ENCODE results near the gene MAGEB1.
A peak's percentile ranks its signal among the peaks of the same experiment; 100 is the strongest.

The MAGEB1 gene, protein sequence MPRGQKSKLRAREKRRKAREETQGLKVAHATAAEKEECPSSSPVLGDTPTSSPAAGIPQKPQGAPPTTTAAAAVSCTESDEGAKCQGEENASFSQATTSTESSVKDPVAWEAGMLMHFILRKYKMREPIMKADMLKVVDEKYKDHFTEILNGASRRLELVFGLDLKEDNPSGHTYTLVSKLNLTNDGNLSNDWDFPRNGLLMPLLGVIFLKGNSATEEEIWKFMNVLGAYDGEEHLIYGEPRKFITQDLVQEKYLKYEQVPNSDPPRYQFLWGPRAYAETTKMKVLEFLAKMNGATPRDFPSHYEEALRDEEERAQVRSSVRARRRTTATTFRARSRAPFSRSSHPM

DNA sequence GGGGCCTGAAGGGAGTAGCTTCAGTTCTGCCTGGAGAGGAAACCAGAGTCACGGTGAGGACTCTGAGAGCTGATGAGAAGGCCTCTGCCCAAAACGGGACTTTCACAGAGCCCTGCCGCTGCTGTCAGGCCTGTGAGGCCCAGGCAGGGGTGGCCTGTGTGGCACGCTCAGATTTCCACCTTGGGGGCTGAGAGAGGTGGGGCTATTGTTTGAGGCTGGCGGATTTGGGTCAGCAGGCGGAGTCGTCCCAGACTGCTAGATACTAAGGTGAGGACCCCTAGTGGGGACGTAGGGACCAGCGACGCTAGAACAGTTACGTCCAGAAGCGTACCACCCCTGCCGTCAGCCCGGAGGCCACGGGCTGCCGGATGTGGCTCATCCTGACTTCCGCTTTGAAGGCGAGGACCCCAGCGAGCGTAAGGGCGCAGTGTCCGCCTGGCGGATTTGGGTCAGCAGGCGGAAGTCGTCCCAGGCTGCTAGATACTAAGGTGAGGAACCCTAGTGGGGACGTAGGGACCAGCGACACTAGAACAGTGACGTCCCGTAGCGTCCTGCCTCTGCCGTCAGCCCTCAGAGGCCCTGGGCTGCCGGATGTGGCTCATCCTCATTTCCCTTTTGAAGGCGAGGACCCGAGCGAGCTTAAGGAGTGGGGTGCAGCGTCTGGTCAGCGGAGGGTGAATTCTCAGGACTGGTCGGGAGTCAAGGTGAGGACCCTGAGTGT is at the start of gene MAGEB1:
Gene MAGEB1, plus strand, starts transcription at position 378 of the 721 bp plus-strand sequence. CDS start 3,348 bp downstream, outside the sequence.
- POLR2A ChIA-PET: no interaction called here
- peak; percentile 12 for DNase-seq (ENCODE audit: extremely low spot score)
- TF ChIP-seq ELF4 (IDR thresholded peaks at IDR 0.05) (no peak), SP1 (IDR thresholded peaks at IDR 0.05) (no peak), ZNF384 (IDR thresholded peaks at IDR 0.05) (no peak), FOXA1 (IDR thresholded peaks at IDR 0.05) (no peak), BHLHE40 (IDR thresholded peaks at IDR 0.05; ENCODE audit: borderline replicate concordance) (no peak), HDGF (IDR thresholded peaks at IDR 0.05; ENCODE audit: borderline replicate concordance) (no peak), SUZ12 (IDR thresholded peaks at IDR 0.05) (no peak), CTBP1 (IDR thresholded peaks at IDR 0.05; ENCODE audit: borderline replicate concordance) (no peak), FOXM1 (IDR thresholded peaks at IDR 0.05; ENCODE audit: borderline replicate concordance) (no peak), ARNT (IDR thresholded peaks at IDR 0.05) (no peak), TARDBP (IDR thresholded peaks at IDR 0.05) (no peak), NFRKB (IDR thresholded peaks at IDR 0.05) (no peak), LEF1 (IDR thresholded peaks at IDR 0.05; ENCODE audit: borderline replicate concordance) (no peak), PKNOX1 (IDR thresholded peaks at IDR 0.05) (no peak)
- CTCF ChIA-PET: no interaction called here

DNA sequence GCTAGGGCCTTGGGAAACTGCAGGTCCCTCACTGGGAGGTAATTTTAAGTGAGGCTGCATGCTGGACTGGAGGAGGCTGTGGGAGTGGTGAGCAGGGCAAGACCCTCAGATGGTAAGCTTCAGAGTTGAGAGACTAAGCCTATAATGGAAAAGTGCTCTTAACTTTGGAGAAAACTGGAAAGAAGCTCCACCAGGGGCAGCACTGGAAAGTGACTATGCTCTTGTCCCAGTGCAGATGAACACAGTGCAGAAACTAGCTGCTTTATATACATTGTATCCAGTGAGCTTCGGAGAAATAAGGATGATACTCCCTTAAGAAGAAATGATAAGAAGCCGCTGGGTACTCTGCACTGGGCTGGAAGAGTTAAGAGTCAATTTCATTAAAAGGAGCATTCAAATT is 34.8 kb upstream of the MAGEB1 start:
- ChIA-PET POLR2A (no interaction called here), CTCF (no interaction called here)
- no peak for TF ChIP-seq ARNT (IDR thresholded peaks at IDR 0.05)
- DNase-seq (ENCODE audit: extremely low spot score): no peak

- ChIA-PET CTCF (no interaction called here), POLR2A (no interaction called here)
- DNase-seq (ENCODE audit: extremely low spot score): peak; percentile 54
- TF ChIP-seq TARDBP (IDR thresholded peaks at IDR 0.05) (no peak), CTBP1 (IDR thresholded peaks at IDR 0.05; ENCODE audit: borderline replicate concordance) (no peak), L3MBTL2 (conservative IDR thresholded peaks at IDR 0.05) (no peak), BHLHE40 (IDR thresholded peaks at IDR 0.05; ENCODE audit: borderline replicate concordance) (no peak), PKNOX1 (IDR thresholded peaks at IDR 0.05) (no peak), FOXA1 (IDR thresholded peaks at IDR 0.05) (no peak), SUZ12 (IDR thresholded peaks at IDR 0.05) (no peak), ZNF384 (IDR thresholded peaks at IDR 0.05) (no peak), LEF1 (IDR thresholded peaks at IDR 0.05; ENCODE audit: borderline replicate concordance) (no peak), SP1 (IDR thresholded peaks at IDR 0.05) (no peak), ARNT (IDR thresholded peaks at IDR 0.05) (no peak)
Observed at GRCh38 chrX:30215357-30215843, 31.5 kb upstream of the MAGEB1 start, which contains the start of gene MAGEB2. Gene MAGEB2 (plus strand): TSS chrX:30215563. CDS start chrX:30218581, 3,018 bp downstream.

DNA sequence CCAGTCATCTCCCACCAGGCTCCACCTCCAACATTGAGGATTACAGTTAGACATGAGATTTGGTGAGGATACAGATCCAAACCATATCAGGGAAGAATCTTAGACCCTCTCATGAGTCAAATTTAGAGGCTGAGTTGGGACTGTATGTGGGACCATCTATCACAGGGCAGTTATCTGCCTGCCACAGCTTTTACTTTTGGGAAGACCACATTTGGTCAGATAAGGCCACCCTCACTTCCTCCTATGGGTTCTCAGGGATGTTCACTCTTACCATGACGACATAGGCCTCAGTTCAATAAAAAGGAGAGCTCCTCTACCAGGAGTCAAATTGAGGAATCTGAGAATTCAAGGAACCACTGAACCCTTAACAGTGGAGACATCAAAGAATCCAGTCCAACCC is 29.5 kb upstream of the MAGEB1 start:
- ChIA-PET POLR2A (no interaction called here), CTCF (no interaction called here)
- no peak for TF ChIP-seq ELF4 (IDR thresholded peaks at IDR 0.05)
- TF ChIP-seq ARNT (IDR thresholded peaks at IDR 0.05): no peak
- no peak for TF ChIP-seq FOXA1 (IDR thresholded peaks at IDR 0.05)
- no peak for TF ChIP-seq BHLHE40 (IDR thresholded peaks at IDR 0.05; ENCODE audit: borderline replicate concordance)
- TF ChIP-seq SUZ12 (IDR thresholded peaks at IDR 0.05): no peak
- no peak for TF ChIP-seq TARDBP (IDR thresholded peaks at IDR 0.05)
- no peak for TF ChIP-seq LEF1 (IDR thresholded peaks at IDR 0.05; ENCODE audit: borderline replicate concordance)
- TF ChIP-seq L3MBTL2 (conservative IDR thresholded peaks at IDR 0.05): no peak
- TF ChIP-seq CTBP1 (IDR thresholded peaks at IDR 0.05; ENCODE audit: borderline replicate concordance): no peak
- no peak for TF ChIP-seq PKNOX1 (IDR thresholded peaks at IDR 0.05)
- TF ChIP-seq NFRKB (IDR thresholded peaks at IDR 0.05): no peak
- TF ChIP-seq SP1 (IDR thresholded peaks at IDR 0.05): no peak
- TF ChIP-seq FOXK2 (IDR thresholded peaks at IDR 0.05): no peak
- no peak for TF ChIP-seq HDGF (IDR thresholded peaks at IDR 0.05; ENCODE audit: borderline replicate concordance)
- TF ChIP-seq FOXM1 (IDR thresholded peaks at IDR 0.05; ENCODE audit: borderline replicate concordance): no peak
- no peak for TF ChIP-seq ZNF384 (IDR thresholded peaks at IDR 0.05)
- no peak for DNase-seq (ENCODE audit: extremely low spot score)

GRCh38 chrX:30219372-30219771 is 27.6 kb upstream of the MAGEB1 start:
- DNase-seq (ENCODE audit: extremely low spot score): no peak
- ChIA-PET POLR2A (no interaction called here), CTCF (no interaction called here)
- no peak for TF ChIP-seq FOXM1 (IDR thresholded peaks at IDR 0.05; ENCODE audit: borderline replicate concordance)
- no peak for TF ChIP-seq ARNT (IDR thresholded peaks at IDR 0.05)
- no peak for TF ChIP-seq CTBP1 (IDR thresholded peaks at IDR 0.05; ENCODE audit: borderline replicate concordance)
- no peak for TF ChIP-seq FOXK2 (IDR thresholded peaks at IDR 0.05)
- TF ChIP-seq TARDBP (IDR thresholded peaks at IDR 0.05): no peak
- no peak for TF ChIP-seq SUZ12 (IDR thresholded peaks at IDR 0.05)
- no peak for TF ChIP-seq ZNF384 (IDR thresholded peaks at IDR 0.05)
- no peak for TF ChIP-seq NFRKB (IDR thresholded peaks at IDR 0.05)
- TF ChIP-seq BHLHE40 (IDR thresholded peaks at IDR 0.05; ENCODE audit: borderline replicate concordance): no peak
- TF ChIP-seq LEF1 (IDR thresholded peaks at IDR 0.05; ENCODE audit: borderline replicate concordance): no peak
- no peak for TF ChIP-seq SP1 (IDR thresholded peaks at IDR 0.05)
- no peak for TF ChIP-seq HDGF (IDR thresholded peaks at IDR 0.05; ENCODE audit: borderline replicate concordance)
- TF ChIP-seq PKNOX1 (IDR thresholded peaks at IDR 0.05): no peak
- no peak for TF ChIP-seq L3MBTL2 (conservative IDR thresholded peaks at IDR 0.05)
- TF ChIP-seq ELF4 (IDR thresholded peaks at IDR 0.05): no peak
- TF ChIP-seq FOXA1 (IDR thresholded peaks at IDR 0.05): no peak

All from HEK293T (cell line).